ENCODE data around the gene SMAD6.
A peak's percentile ranks its signal among the peaks of the same experiment; 100 is the strongest.
"Not testable (repeated sequence)": the region's sequence is repeated elsewhere in the genome, so short reads cannot be mapped to it uniquely, and the experiment has no call there.

Gene SMAD6

GRCh38 chr15:66677336-66677735, 24.7 kb upstream of the SMAD6 start:
- DNase-seq: no peak

DNA sequence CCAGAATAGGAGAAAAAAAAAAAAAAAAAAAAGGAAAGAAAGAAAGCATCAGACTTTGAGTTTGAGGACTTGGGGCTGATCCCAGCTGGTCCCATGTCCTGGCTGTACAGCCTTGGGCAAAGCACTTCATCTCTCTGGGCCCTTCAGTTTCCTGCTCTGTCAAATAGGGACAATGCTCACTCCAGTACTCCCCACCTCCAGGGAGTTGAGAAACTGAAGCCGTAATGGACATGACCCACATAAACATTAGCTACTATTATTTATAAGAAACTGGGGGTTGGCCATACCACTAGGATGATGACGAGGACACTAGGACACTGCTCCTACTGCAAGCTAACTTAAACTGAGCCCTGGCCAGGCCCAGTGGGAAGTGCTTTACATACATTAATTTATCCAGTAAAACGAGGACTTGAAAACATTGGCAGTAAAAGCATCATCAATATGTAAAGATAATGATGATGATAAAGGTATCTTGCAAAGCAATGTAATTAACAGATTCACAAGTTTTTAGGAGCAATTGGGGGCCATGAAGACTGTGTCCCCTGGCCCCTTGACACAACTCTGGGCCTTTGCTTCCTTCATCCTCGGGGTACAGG, 22.9 kb upstream of the SMAD6 start:
- no peak for DNase-seq

DNA sequence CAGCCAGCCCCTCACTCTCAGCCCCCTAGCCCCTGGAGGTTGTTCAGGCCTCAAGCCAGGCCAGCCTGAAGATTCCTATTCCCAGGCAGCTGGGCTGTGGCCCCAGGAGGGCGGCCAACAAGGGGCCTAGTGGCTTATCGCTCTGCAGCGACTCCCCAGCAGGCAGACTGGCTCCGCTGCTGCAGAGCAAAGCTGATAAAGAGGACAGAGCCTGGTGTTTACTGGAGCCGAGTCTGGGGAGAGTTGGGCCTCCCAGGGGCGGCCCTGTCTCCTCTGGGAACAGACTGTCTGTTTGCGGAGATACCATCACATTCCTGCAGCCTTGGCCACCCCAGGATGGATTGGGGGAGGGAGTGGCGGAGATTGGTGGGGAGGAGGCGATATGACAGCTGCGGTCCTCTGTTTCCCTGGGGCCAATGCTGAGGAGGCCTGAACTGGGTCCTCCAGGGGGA, 22.4 kb upstream of the SMAD6 start:
- no peak for DNase-seq

DNA sequence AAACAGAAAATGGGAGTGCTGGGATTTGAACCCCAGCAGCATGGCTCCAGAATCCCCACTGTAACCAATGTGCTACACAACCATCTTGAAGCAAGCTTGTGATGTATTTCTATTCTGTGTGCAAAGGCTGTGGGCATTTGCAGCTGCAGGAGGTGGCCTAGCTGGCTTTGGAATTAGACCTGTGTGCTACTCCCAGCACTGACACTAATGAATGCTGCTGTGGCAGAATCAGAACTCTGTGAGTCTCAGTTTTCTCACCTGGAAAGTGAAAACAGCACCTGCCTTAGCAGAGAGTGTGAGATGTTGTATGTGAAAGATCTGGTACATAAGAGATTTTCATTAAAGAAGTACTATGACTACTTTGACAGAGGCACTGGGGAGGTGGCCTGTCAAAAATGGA, 21.5 kb upstream of the SMAD6 start:
- no peak for DNase-seq

GRCh38 chr15:66681395-66681794, 20.6 kb upstream of the SMAD6 start:
- no peak for DNase-seq

GRCh38 chr15:66682246-66682645, 19.8 kb upstream of the SMAD6 start:
- no peak for DNase-seq

DNA sequence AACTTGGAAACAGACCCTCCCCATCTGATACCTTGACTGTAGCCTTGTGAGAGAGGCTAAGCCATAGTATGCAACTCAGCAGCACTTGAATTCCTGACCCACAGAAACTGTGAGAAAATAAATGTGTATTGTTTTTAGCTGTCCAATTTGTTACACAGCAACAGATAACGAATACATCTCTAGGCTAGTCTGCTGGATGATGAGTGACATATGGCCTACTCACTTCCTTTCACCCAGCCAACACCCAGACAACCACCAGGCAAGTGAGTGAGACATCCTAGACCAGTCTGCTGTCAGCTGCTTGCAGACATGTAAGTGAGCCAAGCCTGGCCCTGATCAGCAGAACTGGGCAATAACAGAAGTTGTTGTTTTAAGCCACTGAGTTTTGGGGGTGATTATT, 19.2 kb upstream of the SMAD6 start:
- DNase-seq: peak in 1 of 2 donors; percentile 25

GRCh38 chr15:66684136-66684681, 17.8 kb upstream of the SMAD6 start:
- DNase-seq: no peak

- no peak for DNase-seq
These were observed 16.3 kb upstream of the SMAD6 start for GRCh38 chr15:66685638-66686150.

GRCh38 chr15:66690912-66691311, 11.1 kb upstream of the SMAD6 start:
- DNase-seq: not testable (repeated sequence)

- no peak for DNase-seq
These were observed 10.3 kb upstream of the SMAD6 start for GRCh38 chr15:66691727-66692126.

DNA sequence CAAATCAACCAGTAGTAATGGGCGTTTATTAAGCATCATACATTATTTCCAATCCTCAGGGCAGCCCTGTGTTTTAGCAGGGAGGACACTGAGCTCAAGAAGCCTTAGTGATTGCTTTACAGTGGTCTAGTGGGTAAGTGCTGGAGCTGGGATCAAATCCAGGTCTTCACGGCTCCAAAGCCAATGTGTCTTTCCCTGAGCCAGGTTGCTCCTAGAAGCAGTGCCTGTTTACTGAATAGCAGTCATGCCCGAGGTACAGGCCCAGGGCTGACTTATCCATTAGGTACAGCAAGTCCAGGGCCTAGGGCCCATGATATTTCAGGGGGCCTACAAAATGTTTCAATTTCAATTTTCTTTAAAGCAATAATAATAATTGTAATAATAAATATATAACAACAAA, 9.6 kb upstream of the SMAD6 start:
- DNase-seq: no peak

DNA sequence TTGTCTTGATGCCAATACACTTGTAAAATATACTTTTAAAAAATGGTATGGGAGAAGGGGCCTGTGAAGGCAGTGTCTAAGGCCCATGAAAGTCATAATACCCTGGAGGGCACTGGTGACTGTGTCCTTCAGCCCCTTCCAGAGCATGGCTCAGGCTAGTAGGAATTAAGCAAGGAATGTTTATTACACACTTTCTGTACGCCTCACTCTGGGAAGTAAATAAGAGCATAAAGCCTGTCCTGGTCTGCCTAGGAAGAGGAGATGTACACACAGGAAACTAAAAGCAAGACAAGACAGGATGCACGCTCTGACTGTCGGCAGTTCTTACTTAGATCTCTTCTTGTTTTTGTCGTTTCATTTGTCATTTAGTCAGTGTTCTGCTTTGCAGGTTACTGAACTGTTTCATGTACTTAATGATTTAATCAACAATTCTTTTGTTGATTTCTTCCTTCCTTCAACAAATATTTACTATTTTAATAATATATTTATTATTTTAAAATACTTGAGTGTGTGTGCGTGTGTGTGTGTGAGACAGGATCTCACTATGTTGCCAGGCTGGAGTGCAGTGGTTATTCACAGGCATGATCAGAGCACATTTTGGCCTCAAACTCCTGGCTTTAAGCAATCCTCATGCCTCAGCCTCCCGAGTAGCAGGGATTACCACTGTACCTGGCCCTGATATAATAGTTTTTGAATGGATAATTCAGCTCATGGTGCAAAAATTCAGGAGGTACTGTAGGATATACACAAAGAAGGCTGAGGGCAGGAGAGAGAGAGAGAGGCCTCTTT, 9.0 kb upstream of the SMAD6 start:
- DNase-seq: no peak

GRCh38 chr15:66696770-66697169, 5.3 kb upstream of the SMAD6 start:
- no peak for DNase-seq

DNA sequence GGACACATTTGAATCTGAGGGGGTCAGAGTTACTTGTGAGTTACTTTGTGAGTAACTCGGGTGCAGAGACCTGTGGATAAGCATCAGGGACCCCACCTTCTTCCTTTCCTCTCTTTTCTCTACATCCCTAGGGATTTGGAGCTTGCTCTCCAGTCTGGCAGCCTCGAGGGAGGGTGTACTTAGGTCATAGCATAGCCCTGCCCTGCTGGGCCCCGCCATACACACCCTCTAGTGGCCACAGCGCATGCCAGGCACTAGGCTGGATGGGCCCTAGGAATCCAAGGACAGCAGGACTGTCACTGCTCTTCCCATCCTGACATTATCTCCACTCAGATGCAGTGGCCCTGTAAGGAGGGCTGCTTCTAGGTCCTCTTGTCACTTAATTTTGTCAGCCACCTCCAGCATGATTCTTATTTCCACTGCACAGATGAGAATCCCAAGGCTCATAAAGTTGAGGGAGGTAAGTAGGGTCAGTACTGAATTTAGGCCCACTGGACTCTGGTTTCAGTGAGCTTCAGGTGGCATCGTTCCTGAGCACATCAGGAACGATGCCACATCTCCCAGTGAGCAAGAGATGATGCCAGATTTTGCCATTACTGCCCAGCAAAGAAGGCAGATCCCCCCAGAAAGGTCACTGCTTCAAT, 3.6 kb upstream of the SMAD6 start:
- DNase-seq: peak; percentile 64 to 75

- no peak for DNase-seq
These were observed 3.1 kb upstream of the SMAD6 start for GRCh38 chr15:66698971-66699370.

GRCh38 chr15:66700412-66700801, 1.6 kb upstream of the SMAD6 start:
- DNase-seq: no peak

DNA sequence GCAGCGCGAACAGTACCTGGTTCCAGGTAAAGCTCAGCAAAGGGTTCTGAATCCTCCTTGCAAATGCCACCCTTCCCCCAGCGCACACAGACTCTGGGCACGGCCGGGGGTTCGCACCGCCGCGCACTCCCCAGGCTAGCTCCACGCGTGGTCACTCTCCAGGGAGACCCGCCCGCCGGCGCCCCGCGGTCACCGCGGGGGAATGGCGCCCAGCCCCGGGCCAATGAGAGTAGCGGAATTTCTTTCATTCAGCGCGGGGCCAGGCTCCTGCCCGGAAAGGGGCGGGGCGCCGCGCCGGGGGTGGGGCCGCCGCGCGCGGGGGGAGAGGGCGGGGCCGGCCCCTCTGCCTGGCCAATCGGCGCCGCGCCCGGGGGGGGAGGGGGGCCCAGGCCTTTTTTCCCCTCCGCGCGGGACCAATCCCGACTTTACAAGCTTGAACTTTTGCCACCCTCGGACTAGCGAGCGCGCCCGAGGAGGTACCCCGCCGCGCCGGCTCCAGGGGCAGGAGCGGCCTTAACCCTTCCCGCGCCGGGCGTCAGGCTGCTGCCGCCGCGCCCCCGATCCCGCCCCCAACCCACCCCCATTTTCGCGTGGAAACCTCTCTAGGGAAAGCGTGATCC, 1.1 kb upstream of the SMAD6 start:
- DNase-seq: peak; percentile 85 to 89

DNA sequence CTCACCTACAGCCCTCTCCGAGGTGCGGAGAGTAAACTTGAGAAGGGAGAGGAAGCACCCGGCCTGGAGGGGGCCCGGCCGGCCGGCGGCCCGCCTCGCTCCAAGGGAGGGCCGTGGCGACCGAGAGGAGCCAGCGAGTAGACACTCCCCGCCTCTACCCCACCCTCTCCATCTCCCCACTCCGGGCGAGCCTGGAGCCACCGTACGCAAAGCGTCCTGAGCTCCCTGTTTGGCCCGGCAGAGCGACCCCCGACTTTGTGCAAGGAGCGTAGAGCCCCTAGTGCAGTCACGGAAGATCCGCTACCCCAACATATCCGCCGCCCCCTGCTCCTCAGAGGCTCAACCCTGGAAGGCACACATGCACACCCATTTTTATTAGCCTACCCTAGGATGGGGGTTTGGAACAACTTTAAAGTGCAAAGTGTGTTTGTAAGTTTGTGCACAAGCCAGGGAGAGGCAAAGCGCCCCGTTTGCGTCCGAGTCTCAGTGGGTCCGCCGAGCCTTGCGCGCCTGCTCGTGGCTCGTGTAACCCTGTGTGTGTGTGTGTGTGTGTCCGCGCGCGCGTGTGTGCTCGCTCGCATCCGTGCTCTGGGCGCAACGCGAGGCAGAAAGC, 508 bp upstream of the SMAD6 start:
- DNase-seq: no peak

DNA sequence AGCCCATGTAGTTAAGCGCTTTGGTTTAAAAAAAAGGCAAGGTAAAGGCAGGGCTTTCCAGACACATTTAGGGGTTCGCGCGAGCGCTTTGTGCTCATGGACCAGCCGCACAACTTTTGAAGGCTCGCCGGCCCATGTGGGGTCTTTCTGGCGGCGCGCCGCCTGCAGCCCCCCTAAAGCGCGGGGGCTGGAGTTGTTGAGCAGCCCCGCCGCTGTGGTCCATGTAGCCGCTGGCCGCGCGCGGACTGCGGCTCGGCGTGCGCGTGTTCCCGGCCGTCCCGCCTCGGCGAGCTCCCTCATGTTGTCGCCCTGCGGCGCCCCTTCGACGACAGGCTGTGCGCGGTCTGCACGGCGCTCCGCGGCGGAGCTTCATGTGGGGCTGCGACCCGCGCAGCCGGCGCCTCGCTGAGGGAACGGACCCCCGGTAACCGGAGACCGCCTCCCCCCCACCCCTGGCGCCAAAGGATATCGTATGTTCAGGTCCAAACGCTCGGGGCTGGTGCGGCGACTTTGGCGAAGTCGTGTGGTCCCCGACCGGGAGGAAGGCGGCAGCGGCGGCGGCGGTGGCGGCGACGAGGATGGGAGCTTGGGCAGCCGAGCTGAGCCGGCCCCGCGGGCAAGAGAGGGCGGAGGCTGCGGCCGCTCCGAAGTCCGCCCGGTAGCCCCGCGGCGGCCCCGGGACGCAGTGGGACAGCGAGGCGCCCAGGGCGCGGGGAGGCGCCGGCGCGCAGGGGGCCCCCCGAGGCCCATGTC, 927 bp downstream of the SMAD6 start:
- DNase-seq: no peak

DNA sequence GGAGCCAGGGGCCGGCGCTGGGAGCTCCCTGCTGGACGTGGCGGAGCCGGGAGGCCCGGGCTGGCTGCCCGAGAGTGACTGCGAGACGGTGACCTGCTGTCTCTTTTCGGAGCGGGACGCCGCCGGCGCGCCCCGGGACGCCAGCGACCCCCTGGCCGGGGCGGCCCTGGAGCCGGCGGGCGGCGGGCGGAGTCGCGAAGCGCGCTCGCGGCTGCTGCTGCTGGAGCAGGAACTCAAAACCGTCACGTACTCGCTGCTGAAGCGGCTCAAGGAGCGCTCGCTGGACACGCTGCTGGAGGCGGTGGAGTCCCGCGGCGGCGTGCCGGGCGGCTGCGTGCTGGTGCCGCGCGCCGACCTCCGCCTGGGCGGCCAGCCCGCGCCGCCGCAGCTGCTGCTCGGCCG, 1.5 kb downstream of the SMAD6 start:
- peak; percentile 42 to 45 for DNase-seq
